Measurements from ENCODE around the gene FBXO39.

- TF ChIP-seq EZH2phosphoT487 (IDR thresholded peaks at IDR 0.05; ENCODE audit: borderline replicate concordance) (no peak), CTCF (conservative IDR thresholded peaks at IDR 0.05; ENCODE audit: low read length) (no peak)
Measured at GRCh38 chr17:6797718-6798351, 21.8 kb downstream of the FBXO39 start.
